Mucosa of rectum (tissue), 2 donors: ENCODE data around the gene MYF5.

Experiments used
- H3K27ac ChIP-seq, 2 donors: one replicate each; pipeline ENCODE4 v1.7.0; 2013; ENCODE audit warnings: inconsistent platforms in 2 of 2, low read depth in 2 of 2, low read length in 2 of 2
- H3K27me3 ChIP-seq, 2 donors: one replicate each; pipeline ENCODE4 v1.7.0; 2013; ENCODE audit warnings: low read length in 2 of 2; ENCODE audit not compliant: control insufficient read depth in 2 of 2, insufficient read depth in 2 of 2
- H3K36me3 ChIP-seq, 2 donors: one replicate each; pipeline ENCODE4 v1.7.0; 2013; ENCODE audit warnings: low read length in 2 of 2; ENCODE audit not compliant: control insufficient read depth in 2 of 2, insufficient read depth in 2 of 2
- H3K4me1 ChIP-seq, 2 donors: one replicate each; pipeline ENCODE4 v1.7.0; 2013; ENCODE audit warnings: low read length in 2 of 2, mild to moderate bottlenecking in 1 of 2; ENCODE audit not compliant: control insufficient read depth in 2 of 2, insufficient read depth in 2 of 2
- H3K4me3 ChIP-seq, 2 donors: one replicate each; pipeline ENCODE4 v1.7.0; 2013; ENCODE audit warnings: low read length in 2 of 2
- H3K9ac ChIP-seq, 2 donors: one replicate each; pipeline ENCODE4 v1.7.0; 2013; ENCODE audit warnings: low read length in 2 of 2, low read depth in 1 of 2, mild to moderate bottlenecking in 1 of 2
- H3K9me3 ChIP-seq, 2 donors: one replicate each; pipeline ENCODE4 v1.7.0; 2013; ENCODE audit warnings: low read length in 2 of 2; ENCODE audit not compliant: control insufficient read depth in 2 of 2
- donor health status: healthy.
- donor health status: Normal muscosa, but diverticular disease.

MYF5 gene

GRCh38 chr12:80754274-80754673, 37.6 kb downstream of the MYF5 start:
- Histone ChIP-seq H3K4me3 (no peak overlapping the region), H3K27ac (no peak overlapping the region), H3K9ac (no peak overlapping the region), H3K36me3 (no peaks in the 10 kb centered on the region), H3K9me3 (no peaks in the 10 kb centered on the region), H3K4me1 (no peaks in the 10 kb centered on the region), H3K27me3 (no peaks in the 10 kb centered on the region)

- no peak overlapping the region for H3K4me3 ChIP-seq
- no peaks in the 10 kb centered on the region for H3K36me3 ChIP-seq
- H3K9ac ChIP-seq = no peak overlapping the region
- H3K9me3 ChIP-seq = no peaks in the 10 kb centered on the region
- H3K27me3 ChIP-seq = no peaks in the 10 kb centered on the region
- no peaks in the 10 kb centered on the region for H3K4me1 ChIP-seq
- H3K27ac ChIP-seq = no peak overlapping the region
Observed at GRCh38 chr12:80756875-80757274, 40.2 kb downstream of the MYF5 start.

GRCh38 chr12:80761838-80762237, 45.1 kb downstream of the MYF5 start:
- Histone ChIP-seq H3K4me1 (no peaks in the 10 kb centered on the region), H3K27ac (no peak overlapping the region), H3K36me3 (no peaks in the 10 kb centered on the region), H3K9ac (no peak overlapping the region), H3K4me3 (no peak overlapping the region), H3K9me3 (no peaks in the 10 kb centered on the region), H3K27me3 (no peaks in the 10 kb centered on the region)

- Histone ChIP-seq H3K4me1 (no peaks in the 10 kb centered on the region), H3K27ac (no peak overlapping the region), H3K9ac (no peak overlapping the region), H3K27me3 (no peaks in the 10 kb centered on the region), H3K9me3 (no peaks in the 10 kb centered on the region), H3K36me3 (no peaks in the 10 kb centered on the region), H3K4me3 (no peak overlapping the region)
Observed at GRCh38 chr12:80763874-80764273, 47.2 kb downstream of the MYF5 start.

- no peaks in the 10 kb centered on the region for H3K9me3 ChIP-seq
- no peaks in the 10 kb centered on the region for H3K4me1 ChIP-seq
- no peak overlapping the region for H3K4me3 ChIP-seq
- H3K36me3 ChIP-seq = no peaks in the 10 kb centered on the region
- H3K9ac ChIP-seq = no peak overlapping the region
- H3K27me3 ChIP-seq = no peaks in the 10 kb centered on the region
- H3K27ac ChIP-seq = no peak overlapping the region
Observed at GRCh38 chr12:80766210-80766609, 49.5 kb downstream of the MYF5 start.

- no peaks in the 10 kb centered on the region for H3K27me3 ChIP-seq
- H3K9ac ChIP-seq = no peak overlapping the region
- H3K36me3 ChIP-seq = no peaks in the 10 kb centered on the region
- H3K4me1 ChIP-seq = no peaks in the 10 kb centered on the region
- no peak overlapping the region for H3K4me3 ChIP-seq
- H3K27ac ChIP-seq = no peak overlapping the region
- H3K9me3 ChIP-seq = no peaks in the 10 kb centered on the region
Observed at GRCh38 chr12:80766897-80767296, 50.2 kb downstream of the MYF5 start.
